NCI-H1105 (cell line): ENCODE results near the gene COL12A1.
"Not testable (repeated sequence)": the region's sequence is repeated elsewhere in the genome, so short reads cannot be mapped to it uniquely, and the experiment has no call there.

Experiments used
- DNase-seq: peaks from one replicate; lab custom pipeline; 2025; lab: John Stamatoyannopoulos, UW

The COL12A1 gene

DNA sequence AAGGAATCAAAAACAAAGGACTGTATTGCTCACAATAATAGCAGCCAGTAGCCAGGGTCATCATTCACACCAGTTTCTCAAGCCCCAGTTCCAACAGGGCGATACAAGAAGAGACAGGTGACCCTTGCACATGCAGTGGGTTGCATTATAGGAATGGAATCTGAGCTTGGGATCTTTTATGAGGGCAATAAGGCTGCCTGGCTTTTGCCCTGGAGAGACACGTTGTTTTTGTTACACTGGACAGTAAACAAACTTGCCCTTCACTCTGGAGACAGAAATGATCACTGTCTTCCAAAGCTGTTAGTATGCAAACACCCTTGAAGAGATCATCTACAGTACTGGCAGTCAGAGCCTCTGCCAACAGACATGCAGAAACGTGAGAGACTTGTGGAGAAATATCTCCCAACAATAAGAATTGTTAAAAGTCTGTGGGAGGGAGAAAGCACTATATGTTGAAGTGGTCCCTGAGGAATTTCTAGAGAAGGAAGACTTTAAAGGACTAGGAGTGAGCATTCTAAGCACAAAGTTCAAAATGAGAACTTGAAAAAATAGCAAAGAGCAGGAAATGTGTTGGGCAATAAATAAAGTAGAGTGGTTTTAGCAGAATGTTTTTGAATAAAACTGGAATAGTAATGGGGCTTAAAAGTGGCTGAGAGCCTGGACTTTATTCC lies 6.2 kb upstream of the COL12A1 start:
- no peak for DNase-seq

DNA sequence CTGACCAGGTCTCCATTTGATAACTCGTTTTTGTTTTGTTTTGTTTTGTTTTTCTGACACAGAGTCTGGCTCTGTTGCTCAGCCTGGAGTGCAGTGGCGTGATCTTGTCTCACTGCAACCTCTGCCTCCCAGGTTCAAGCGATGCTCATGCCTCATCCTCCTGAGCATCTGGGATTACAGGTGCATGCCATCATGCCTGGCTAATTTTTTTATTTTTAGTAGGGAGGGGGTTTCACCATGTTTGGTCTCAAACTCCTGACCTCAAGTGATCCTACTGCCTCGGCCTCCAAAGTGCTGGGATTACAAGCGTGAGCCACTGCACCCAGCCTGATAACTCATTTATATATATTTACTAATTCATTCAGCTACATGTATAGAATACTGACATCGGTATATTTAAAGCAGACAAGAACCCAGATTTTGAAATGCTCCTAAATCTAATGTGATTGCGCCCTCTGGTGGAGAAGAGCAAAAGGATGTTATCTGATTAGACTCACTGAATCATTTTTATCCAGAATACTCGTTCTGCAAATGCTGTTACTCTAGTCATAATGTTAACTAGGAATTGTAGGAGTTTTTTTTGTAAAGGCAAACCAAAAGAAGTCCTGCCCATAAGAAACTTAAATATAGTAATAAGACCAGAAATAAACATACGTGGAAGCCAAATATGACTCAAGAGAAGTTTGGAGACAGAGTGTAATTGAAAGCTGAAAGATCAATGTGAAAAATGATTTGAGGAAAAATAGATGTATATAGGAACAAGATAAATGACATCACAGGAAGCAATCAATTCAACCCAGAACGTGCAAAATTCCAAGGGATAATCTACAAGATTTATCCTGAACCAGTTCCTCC lies 5.3 kb upstream of the COL12A1 start:
- DNase-seq: peak; percentile 54

DNA sequence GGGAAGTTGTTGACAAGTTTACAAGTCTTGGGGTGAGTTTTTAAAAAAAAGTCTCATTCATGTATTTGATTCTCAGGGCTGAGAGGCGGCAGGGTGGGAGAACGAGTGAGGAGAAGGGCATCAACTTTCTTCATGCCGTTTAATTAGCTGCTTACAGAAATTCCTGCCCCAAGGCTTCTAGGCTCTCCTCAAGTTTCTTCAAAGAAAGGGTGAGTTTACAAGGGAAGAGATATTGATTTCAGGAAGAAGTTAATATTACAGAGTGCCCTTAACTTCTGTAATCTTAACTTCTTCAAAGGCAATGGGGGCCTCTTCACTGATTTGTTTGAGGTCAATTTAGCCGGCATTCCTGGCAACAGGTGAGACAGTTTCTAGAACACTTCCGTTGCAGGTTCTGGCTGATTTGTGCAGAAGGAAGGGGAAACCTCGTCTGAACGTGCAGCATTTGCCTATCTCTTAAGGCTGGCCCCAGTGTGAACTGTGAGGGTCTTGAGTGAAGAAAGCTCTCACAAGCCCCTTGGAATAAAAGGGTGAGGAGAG lies 3.4 kb upstream of the COL12A1 start:
- no peak for DNase-seq

DNA sequence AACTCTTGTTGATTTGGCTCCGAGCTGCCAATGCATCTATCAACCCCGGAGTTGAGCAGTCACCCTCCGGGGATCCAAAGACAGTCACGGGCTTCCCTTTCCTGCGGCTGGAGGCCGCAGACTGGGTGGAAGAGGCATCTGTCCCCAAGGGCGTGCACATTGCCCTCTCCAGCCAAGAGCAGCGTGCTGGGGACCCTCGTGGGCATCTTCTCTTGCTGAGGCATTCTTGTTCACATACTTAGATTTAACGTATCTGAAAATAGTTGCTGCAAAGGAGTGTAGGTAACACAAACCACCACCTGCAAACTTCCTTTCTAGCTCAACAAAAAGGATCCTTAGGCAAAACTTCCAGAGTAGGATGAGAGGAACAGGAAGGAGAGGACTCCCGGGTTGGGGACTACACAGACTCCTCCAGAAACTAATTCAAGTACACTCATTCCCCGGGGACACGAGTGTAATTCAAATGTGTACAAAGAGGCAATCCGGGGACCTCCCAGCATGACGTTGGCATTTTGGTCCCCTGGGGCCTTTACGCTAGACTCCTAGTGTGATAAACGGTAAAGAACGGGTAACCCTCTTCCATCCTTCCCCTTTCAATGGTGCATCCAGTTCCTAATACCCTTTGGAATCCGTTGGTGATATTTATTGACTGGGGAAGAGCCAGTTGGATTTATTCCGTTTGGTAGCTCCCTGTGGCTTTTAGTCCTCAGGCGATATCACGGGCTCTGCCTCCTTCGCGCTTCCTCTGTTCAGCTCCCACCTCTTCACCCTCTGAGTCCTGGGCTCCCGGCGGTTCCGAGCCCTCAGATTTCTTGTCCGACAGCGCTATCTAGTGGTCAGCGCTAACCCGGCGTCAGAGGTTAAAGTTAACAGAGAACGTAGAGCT lies 2.7 kb upstream of the COL12A1 start:
- peak; percentile 70 for DNase-seq

DNA sequence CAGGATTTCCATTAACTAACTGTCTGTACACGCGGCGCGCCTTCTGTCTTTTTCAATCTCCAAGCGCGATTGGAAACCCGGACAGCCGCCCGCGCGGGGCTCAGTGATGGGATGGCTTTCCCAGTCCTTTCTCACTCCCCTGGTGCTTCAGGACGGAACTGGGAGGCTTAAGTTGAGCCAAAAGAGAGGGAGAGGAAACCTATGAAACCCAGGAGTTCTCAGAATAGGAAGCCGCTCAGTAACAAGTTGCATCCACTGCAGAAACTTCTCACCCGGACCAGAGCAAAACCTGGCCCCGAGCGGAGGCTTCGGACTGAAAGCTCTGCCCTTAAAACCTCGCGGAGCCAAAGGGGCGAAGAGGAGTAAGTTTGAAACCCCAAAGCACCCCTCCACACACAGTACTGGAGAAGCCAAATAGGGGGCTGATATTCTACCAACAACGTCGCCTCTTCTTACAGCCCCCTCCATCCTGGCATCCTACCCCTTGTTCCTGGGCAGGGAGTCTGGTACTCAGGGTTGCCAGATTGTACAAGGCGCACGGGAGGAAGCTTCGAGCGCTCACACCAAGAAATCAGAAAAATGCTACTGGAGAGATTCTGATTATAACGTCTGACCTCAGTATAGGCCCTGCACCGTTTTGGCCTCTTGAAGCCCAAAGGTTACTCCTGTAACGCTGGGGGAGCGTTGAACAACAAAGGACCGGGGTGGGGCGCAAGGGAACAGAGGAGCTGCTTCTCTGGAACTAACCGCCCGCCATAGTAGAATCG lies 906 bp upstream of the COL12A1 start:
- no peak for DNase-seq

DNA sequence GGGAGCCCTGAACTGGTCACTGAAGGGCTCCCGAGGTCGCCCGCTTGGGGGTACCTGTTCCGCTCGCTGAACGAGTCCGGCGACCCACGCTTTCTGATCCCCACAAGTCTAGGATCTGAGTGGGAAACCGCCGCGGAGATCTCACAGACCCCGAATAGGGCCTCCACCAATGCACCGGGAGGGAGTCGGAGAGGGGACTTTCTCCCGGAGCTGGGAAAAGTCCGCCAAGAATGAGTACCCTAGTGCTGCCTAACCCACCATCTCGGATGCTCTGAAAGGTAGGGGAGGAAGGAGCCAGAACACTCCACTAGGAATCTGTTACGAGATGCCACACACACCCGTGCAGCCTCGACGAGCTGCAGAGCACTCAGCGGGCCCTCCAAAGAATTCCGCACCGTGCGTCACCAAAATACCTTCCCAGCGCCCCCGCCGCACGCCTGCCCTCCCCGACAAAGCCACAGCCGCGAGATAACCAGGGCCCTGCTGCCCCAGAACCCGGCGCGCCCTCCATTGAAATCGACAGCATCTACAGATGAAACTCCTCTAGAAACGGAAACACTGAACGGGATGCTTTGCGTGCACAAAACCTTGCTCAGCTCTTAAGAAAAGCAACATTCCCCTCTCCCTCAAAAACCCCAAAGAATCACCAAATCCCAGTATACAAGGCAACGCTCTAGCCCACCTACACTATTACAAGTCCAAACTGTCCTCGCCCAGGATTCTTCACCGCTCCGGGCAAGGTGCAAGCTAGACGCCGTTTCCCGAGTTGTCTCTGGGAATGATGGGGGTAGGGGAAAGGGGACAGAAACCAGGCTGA lies 686 bp downstream of the COL12A1 start:
- no peak for DNase-seq

DNA sequence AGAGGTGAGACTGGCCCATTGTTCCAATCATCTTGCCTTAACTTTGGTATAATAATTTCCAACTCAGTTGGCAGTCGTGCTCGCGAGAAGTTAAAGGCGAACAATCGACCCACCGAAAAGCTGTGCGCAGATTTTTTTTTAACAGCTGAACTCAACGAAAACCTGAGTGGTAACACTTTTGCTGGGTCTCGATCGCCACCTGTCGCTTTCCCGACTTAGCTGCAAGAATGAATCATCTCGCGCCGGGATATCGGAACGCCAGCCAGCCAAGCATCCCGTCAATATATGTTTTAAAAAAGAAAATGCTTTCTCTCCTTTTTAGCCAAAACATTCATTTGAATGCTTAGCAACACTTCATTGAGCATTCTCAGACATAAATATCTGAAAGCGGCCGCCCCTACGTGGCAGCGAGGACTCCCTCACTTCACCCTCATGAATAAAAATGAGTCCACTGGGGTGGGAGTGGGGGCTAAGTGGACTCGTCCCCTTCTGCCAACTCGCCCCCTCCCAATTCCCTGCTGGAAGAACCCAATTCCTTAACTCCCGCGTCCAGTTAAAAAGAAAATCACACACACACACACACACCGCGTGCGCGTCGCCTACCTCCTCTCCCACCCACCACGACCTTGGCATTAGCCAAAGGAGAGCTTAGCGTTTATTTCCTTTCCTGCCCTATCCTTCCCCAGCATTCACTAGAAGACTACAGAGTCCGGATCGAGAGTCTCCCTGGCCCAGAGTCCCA lies 1.5 kb downstream of the COL12A1 start:
- DNase-seq: peak; percentile 49

DNA sequence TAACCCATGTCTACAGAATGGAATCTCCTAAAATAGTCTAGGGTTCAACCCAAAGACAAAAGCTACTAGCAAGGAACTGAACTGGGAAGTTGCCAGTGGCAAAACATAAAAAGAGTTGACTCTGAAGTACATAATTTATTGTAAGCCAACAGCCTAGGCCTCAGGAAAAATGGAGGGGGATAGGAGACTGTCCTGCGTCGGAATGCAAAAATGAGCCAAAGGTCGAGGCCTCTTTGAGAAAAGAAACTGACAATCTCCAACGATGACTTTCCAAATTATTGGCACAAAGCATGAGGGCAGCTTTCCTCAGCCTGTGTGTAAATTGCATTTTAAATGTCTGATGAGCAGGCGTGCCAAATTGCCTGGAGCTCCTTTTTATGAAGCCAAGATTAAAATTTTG lies 2.1 kb downstream of the COL12A1 start:
- DNase-seq: no peak

DNA sequence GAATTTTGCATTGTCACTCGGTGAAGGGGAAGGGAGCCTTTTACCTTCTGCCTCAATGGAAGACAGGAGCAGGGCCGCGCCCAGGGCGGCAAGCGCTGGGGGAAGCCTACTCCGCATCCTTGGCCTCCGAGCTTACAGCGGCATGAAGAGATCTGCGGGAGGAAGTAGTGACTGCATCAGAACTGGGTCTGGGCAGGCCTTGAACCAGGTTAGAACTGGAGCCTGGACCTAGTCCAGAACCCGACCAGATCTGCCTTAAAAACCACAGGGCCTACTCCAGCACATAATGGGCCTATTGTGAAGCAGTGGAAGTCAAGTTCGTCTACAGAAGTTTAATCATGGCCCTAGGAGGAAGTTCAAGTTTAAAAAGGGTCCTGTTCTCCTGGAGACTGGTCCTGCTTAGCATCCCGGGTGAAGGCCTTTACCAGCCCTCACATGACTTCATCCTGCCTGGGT lies 3.1 kb downstream of the COL12A1 start:
- no peak for DNase-seq

DNA sequence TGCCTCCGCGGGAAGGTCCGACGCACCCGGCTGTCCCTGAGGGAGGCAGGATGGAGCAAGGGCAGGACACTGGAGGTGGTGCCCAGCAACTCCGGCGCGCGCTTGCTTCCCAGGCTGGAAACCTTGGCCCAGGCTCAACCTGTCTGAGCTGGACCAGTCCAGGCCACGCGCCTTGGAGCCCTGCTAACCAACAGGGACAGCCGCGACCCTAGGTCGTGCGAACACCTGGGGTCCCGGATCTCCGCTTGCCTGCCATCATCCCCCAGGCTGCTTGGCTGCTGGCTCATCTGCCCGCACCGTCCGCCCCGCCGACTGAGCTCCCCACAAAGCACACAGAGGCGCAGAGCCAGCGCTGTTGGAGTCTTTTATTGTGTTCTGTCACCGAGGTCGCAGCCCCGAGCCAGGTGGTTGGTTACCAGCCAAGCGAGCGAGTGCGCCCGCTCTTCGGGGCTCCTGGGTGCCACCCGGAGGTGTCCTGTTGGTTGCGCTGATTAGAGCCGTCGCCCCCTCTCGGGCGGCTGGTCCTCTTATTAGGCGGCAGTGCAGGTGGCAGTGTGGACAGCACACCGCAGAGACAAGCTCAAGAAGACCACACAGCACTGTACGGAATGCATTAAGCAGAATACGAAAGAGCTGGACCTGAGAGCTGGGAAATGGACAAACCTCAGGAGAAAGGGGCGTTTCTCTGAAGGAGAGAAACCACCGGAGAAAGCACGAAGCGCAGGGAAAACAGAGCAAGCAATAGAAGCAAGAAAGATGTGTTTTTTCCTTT lies 3.8 kb downstream of the COL12A1 start:
- DNase-seq: peak; percentile 47

DNA sequence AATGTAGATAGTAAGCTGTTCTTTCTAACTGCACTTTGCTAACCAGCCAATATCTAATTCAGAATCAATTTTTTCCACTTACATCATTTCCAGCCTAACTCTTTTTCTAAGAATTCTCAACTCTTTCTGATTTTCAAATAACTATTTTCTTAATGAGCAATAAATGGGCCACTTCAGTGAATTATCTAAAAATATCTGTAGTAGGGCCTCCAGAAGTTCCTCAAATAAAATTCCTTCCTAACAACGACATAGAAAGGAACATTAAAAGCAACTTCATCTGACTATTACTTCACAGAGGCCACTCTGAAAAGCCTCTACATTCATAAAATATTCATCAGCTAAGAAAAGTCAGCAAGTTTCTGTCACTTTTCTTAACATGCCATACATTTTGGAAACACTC lies 4.8 kb downstream of the COL12A1 start:
- no peak for DNase-seq

DNA sequence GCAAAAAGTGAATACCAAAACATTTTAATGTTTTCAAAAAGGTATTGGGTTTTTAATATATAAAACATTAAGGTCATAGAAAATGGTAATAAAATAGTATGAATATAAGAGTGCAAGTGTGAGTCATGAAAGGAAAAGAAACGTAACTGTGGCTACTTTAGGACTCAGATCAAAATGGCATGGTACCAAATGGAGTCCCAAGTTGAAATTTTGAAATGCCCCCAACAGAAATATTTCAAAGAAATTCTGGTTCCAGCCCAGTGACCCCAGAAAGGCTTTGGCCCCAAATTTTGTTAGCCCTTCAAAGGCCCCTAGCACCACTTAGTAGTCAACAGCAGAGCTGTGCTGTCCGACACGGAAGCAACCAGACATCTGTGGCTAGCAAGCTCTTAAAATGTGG lies 6.0 kb downstream of the COL12A1 start:
- DNase-seq: no peak

DNA sequence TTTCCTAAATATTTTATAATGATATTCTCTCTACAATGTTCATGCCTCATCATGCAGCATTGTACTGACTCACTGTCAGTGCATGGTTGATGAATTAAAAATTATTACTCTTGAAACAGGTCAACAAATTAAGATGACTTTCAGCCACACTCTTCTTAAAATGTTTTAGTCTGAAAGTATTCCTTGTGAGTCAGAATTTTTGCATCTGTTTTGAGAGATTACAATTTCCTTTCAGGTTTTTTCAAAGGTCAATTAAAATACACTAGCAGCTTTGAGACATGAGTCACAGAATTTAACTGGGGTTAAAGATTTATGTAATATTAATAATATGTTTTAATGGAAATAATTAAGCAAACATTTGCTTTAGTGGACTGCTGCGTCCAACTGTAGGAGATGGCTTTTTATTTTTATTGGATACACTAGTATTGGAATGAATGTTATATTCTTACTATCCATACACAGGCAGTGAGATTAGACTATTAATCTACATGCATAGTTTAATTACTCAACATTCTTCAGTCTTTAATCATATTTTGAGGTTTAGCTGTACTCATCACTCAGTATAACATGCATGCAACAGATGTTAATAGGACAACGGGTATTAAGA lies 9.7 kb downstream of the COL12A1 start:
- no peak for DNase-seq

DNA sequence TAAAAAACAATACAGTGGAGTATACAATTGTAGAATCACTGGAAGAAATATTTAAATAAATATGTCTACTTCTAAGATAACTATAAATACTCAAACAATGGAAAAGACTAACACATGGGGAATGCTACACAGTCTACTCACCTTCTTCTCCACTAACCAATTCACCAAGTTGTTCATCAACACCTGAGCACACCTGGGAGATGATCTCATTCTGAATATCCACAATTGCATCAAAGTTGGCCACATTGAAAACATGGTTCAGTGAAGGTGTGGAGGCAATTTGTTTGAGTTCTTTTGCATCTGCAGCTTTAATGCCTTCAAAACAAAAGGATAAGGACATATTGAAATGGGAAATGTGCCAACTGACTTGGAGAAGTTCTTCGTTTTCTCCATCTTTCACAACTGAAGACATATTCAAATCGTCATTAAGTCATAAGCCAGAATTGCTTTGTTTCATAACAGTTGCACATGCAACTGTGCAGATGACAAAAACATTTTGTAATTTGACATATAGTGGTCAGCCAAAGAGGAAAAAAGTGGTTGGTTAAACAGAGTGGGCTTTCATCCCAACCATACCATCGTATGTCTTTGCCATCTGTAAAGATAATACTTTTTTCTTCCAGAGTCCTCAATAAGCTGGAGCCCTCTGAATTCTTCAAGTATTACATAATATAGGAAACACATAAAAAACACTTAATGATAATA lies 17.5 kb downstream of the COL12A1 start:
- DNase-seq: no peak

DNA sequence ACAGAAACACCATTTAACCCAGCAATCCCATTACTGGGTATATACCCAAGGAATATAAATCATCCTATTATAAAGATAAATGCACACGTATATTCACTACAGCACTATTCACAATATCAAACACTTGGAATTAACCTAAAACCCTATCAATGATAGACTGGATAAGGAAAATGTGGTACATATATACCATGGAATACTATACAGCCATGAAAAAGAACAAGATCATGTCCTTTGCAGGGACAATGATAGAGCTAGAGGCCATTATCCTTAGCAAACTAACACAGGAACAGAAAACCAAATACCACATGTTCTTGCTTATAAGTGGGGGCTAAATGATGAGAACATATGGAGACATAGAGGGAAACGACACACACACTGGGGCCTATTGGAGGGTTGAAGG lies 19.3 kb downstream of the COL12A1 start:
- not testable (repeated sequence) for DNase-seq

DNA sequence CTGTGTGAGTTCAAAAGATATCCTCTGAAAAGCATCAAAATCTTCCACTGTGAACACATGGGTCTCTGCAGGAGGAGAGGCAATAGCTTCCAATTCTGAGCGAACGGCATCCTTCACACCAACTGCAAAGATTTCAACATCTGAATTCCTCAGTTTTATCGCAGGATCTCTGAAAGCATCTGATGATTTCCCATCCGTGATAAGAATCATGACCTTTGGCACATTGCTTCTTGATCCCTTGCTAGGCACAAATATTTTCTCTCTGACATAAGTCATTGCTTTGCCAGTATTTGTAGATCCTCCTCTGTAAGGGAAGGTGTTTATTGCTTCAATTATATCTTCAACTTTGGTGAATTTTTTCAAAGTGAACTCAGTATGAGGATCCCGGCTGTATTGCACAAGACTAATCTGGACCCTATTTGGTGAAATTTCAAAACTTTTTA lies 22.7 kb downstream of the COL12A1 start:
- DNase-seq: no peak

DNA sequence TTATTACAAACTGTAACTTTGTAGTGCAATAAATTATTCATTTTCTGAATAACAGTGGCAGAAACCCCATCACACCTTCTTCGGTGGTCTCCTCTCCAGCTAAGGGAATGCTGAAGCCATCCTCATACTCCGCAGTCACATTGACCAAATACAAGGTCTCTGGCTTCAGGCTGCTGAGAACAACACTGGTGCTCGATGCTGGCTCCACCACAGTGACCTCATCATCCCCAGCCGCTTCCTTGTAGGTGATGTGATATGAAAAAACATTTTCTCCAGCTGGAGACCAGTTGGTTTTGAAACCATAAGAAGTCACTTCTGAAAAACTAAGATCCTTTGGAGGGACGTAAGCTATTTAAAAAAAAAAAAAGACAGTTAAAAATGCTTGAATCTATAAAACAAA lies 25.0 kb downstream of the COL12A1 start:
- no peak for DNase-seq

DNA sequence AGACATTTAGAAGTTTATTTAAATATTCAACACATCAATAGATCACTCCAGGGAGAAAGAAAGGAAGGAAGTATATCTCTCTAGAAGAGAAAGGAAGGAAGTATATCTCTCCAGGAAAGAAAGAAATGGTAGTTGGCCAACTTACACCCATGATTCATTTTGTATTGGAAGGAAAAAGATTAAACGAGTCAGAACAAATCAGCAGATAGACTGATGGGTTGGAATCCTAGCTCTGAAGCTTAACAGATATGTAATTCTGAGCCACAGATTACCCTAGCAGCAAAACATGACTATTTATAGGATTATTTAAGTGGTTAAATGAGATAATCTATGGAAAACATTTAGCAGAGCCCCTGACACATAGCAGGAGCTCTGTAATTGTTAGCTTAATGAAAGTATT lies 27.1 kb downstream of the COL12A1 start:
- no peak for DNase-seq
